ENCODE results near the gene NXPH2. TPM values are rescaled to one million over a fixed set of nuclear protein-coding genes. Genes with fewer than 3 reads are reported as not detected.

The NXPH2 gene
- total and polyA plus RNA-seq, 2 of the 13 experiments (the other 11 are each of a cell fraction or from before 2014, with no cell fraction given), result not detected

DNA sequence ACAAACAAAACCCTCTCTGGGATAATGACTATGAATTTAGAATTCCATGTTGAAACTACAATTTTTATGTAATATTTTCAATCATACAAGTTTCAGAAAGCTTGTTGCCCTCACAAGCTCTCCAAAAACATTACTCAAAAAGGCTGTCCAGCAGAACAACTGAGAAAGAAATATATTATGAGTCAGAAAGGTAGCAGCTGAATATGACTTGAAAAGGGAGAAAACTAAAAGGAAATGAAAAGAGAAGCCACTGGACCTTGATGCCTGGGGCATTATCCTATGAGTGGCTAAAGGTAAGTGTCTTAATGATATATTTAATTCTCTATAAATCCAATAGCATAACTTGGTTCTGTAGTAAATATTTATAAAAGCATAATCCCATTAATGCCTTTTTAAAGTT lies 61.8 kb downstream of the NXPH2 start:
- H2AFZ ChIP-seq (ENCODE audit: low read length), result no peak overlapping the region
- intact Hi-C loops (cut with micrococcal nuclease; ENCODE audit: unreplicated experiment), result no loop called here

More for the DNA sequence above, 61.8 kb downstream of the NXPH2 start:
- Histone ChIP-seq H3K9ac (ENCODE audit: insufficient read depth, low read depth, low read length) (no peak overlapping the region), H3K36me3 (replicated peaks in 1 of 2; ENCODE audit: control insufficient read depth in 1 of 2, insufficient read depth in 2 of 2, low read length in 2 of 2) (no peaks in the 10 kb centered on the region), H3K27me3 (ENCODE audit: control insufficient read depth in 1 of 2, insufficient read depth in 2 of 2, low read length in 2 of 2) (peaks cover 0 to 18% of the 10 kb centered on the region in 2 experiments; a peak in 2 of 5 replicates), H3K4me3 (replicated peaks in 1 of 3; ENCODE audit: insufficient read depth in 1 of 3, low read depth in 2 of 3, low read length in 3 of 3) (no peak overlapping the region), H3K9me3 (ENCODE audit: low read length) (no peaks in the 10 kb centered on the region), H4K20me1 (ENCODE audit: insufficient read depth, low read length) (no peaks in the 10 kb centered on the region), H3K27ac (ENCODE audit: extremely low read length, insufficient read depth, low read length) (no peak overlapping the region), H3K4me1 (ENCODE audit: insufficient read depth, low read length) (peaks cover 43% of the 10 kb centered on the region), H3K79me2 (ENCODE audit: insufficient read depth, low read length) (no peaks in the 10 kb centered on the region), H3K4me2 (ENCODE audit: low read depth, low read length) (no peak overlapping the region)
- TF ChIP-seq MTA3 (CRISPR knock-in tag; IDR thresholded peaks at IDR 0.05), result no peak
- TF ChIP-seq ZNF235 (CRISPR knock-in tag; IDR thresholded peaks at IDR 0.05; ENCODE audit: borderline replicate concordance), result no peak
- no peak for TF ChIP-seq REPIN1 (CRISPR knock-in tag; IDR thresholded peaks at IDR 0.05; ENCODE audit: borderline replicate concordance, low read depth)
- TF ChIP-seq ZFP36L2 (CRISPR knock-in tag; IDR thresholded peaks at IDR 0.05), result no peak
- no peak for TF ChIP-seq STAT5B (CRISPR knock-in tag; IDR thresholded peaks at IDR 0.05)
- TF ChIP-seq CHD4 (IDR thresholded peaks at IDR 0.05; ENCODE audit: borderline replicate concordance, low read length), result no peak
- TF ChIP-seq, protein P1, sequence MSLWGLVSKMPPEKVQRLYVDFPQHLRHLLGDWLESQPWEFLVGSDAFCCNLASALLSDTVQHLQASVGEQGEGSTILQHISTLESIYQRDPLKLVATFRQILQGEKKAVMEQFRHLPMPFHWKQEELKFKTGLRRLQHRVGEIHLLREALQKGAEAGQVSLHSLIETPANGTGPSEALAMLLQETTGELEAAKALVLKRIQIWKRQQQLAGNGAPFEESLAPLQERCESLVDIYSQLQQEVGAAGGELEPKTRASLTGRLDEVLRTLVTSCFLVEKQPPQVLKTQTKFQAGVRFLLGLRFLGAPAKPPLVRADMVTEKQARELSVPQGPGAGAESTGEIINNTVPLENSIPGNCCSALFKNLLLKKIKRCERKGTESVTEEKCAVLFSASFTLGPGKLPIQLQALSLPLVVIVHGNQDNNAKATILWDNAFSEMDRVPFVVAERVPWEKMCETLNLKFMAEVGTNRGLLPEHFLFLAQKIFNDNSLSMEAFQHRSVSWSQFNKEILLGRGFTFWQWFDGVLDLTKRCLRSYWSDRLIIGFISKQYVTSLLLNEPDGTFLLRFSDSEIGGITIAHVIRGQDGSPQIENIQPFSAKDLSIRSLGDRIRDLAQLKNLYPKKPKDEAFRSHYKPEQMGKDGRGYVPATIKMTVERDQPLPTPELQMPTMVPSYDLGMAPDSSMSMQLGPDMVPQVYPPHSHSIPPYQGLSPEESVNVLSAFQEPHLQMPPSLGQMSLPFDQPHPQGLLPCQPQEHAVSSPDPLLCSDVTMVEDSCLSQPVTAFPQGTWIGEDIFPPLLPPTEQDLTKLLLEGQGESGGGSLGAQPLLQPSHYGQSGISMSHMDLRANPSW (CRISPR knock-in tag; IDR thresholded peaks at IDR 0.05; ENCODE audit: borderline replicate concordance), result no peak
- TF ChIP-seq, protein P2, sequence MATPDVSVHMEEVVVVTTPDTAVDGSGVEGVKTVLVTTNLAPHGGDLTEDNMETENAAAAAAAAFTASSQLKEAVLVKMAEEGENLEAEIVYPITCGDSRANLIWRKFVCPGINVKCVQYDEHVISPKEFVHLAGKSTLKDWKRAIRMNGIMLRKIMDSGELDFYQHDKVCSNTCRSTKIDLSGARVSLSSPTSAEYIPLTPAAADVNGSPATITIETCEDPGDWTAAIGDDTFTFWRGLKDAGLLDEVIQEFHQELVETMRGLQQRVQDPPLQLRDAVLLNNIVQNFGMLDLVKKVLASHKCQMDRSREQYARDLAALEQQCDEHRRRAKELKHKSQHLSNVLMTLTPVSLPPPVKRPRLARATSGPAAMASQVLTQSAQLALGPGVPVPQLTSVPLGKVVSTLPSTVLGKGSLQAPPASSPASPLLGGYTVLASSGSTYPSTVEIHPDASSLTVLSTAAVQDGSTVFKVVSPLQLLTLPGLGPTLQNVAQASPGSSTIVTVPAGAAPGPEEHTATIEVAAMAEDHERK (CRISPR knock-in tag; IDR thresholded peaks at IDR 0.05; ENCODE audit: low read depth), result no peak
- no peak for FAIRE-seq
- POLR2A ChIA-PET, result no interaction called here
- in situ Hi-C loops (cut with HindIII; ENCODE audit: extremely low pct_ligation_motif_present, low pct_unique_long_range_greater_than_20kb), result no loop called here
- ATAC-seq, result no peak
- no peak for DNase-seq (ENCODE audit: low spot score)
- CTCF ChIA-PET (ENCODE audit: low intra/inter-chr PET ratio, low total read pairs), result no interaction called here
- no TSS peak for BruUV-seq (replicated peaks)

Measured in HepG2 (cell line).